Endodermal cell (in vitro differentiated cells): ENCODE measurements around the gene RTEL1. TPM values are rescaled to one million over a fixed set of nuclear protein-coding genes. Genes with fewer than 3 reads are reported as not detected.

ENCODE experiments used
- DNase-seq: peaks from one replicate; pipeline ENCODE4 v3.0.0-alpha.2; 2017
- H3K27ac ChIP-seq: 2 replicates; pipeline ENCODE4 v1.5.1; 2013; ENCODE audit warnings: mild to moderate bottlenecking, low read depth, low read length, moderate library complexity
- H3K27me3 ChIP-seq: 2 replicates; pipeline ENCODE4 v1.6.1; 2013; ENCODE audit warnings: mild to moderate bottlenecking, low read length, moderate library complexity; ENCODE audit not compliant: insufficient read depth, control insufficient read depth, poor library complexity, severe bottlenecking
- H3K36me3 ChIP-seq: 2 replicates; pipeline ENCODE4 v1.7.0; 2013; ENCODE audit warnings: mild to moderate bottlenecking, low read length, moderate library complexity; ENCODE audit not compliant: control insufficient read depth, insufficient read depth
- H3K4me1 ChIP-seq: one replicate; pipeline ENCODE4 v1.7.0; 2013; ENCODE audit warnings: low read length; ENCODE audit not compliant: control insufficient read depth, insufficient read depth
- H3K4me3 ChIP-seq: 2 replicates; pipeline ENCODE4 v1.5.1; 2013; ENCODE audit warnings: mild to moderate bottlenecking, low read length, moderate library complexity
- H3K9ac ChIP-seq: 2 replicates; pipeline ENCODE4 v1.6.1; 2013; ENCODE audit warnings: mild to moderate bottlenecking, low read length, moderate library complexity; ENCODE audit not compliant: poor library complexity, severe bottlenecking; ENCODE audit errors: extremely low read depth
- H3K9me3 ChIP-seq: 2 replicates; pipeline ENCODE4 v1.6.1; 2013; ENCODE audit warnings: mild to moderate bottlenecking, low read length, moderate library complexity; ENCODE audit not compliant: control insufficient read depth
- H3K27ac Mint-ChIP-seq: 2 replicates; pipeline ENCODE4 v1.8.0; 2020; ENCODE audit warnings: mixed read lengths
- H3K27me3 Mint-ChIP-seq: 2 replicates; pipeline ENCODE4 v1.8.0; 2021; ENCODE audit warnings: mild to moderate bottlenecking, mixed read lengths; ENCODE audit not compliant: insufficient read depth
- H3K36me3 Mint-ChIP-seq: 2 replicates; pipeline ENCODE4 v1.8.0; 2020; ENCODE audit warnings: low read depth, mixed read lengths
- H3K4me1 Mint-ChIP-seq: 2 replicates; pipeline ENCODE4 v1.8.0; 2020; ENCODE audit warnings: mixed read lengths
- H3K4me3 Mint-ChIP-seq: 2 replicates; pipeline ENCODE4 v1.8.0; 2020; ENCODE audit warnings: mild to moderate bottlenecking, moderate library complexity, mixed read lengths
- H3K9me3 Mint-ChIP-seq: 2 replicates; pipeline ENCODE4 v1.8.0; 2020; ENCODE audit warnings: mild to moderate bottlenecking, mixed read lengths
- CTCF ChIP-seq: fragments of 200-600 bp; sonication (generic); conservative IDR thresholded peaks from 2 replicates; pipeline ENCODE4 v1.5.0; 2021; ENCODE audit warnings: antibody characterized with exemption, mild to moderate bottlenecking
- WGBS, 2 experiments: methylation state at CpG; one replicate each; pipeline versions ENCODE4 v1.1.5 to v1.1.7; 2013; ENCODE audit warnings: missing lambda C conversion rate in 2 of 2, mixed read lengths in 1 of 2; ENCODE audit not compliant: insufficient coverage in 1 of 2, insufficient read length in 1 of 2; 5-methylcytosine and 5-hydroxymethylcytosine counted together
- total RNA-seq, 2 donors: library from RNA; stranded (reverse); fragmentation: NEBNext Ultra II Directional in 1 of 2; extraction: Animal tissue kit (Norgen Biotek cat#: 25700) in 1 of 2; gene quantifications; 2 replicates in 1 of 2; 3 replicates in 1 of 2; pipeline ENCODE4 v1.2.1, GENCODE V29; 2021

RTEL1 gene
- total RNA-seq, 2 donors from 2014 or later, result 33.9 to 36.7 TPM

GRCh38 chr20:63701329-63702035 is 43.4 kb downstream of the RTEL1 start:
- H3K4me1 Mint-ChIP-seq, result peaks cover under 1% of the 10 kb centered on the region
- no peak for TF ChIP-seq CTCF
- DNase-seq, result no peak
- H3K27ac ChIP-seq, result no peak overlapping the region
- no peaks in the 10 kb centered on the region for H3K27me3 Mint-ChIP-seq
- no peaks in the 10 kb centered on the region for H3K27me3 ChIP-seq
- WGBS, 2 experiments, result 89 to 94% methylated on average over 7 to 12 of the region's 14 CpGs
- H3K9ac ChIP-seq, result no peak overlapping the region
- H3K36me3 Mint-ChIP-seq, result peaks cover 20% of the 10 kb centered on the region
- H3K9me3 ChIP-seq, result no peaks in the 10 kb centered on the region
- H3K4me1 ChIP-seq, result peaks cover 2% of the 10 kb centered on the region
- no peaks in the 10 kb centered on the region for H3K9me3 Mint-ChIP-seq
- no peak overlapping the region for H3K4me3 ChIP-seq
- H3K4me3 Mint-ChIP-seq, result no peak overlapping the region
- H3K36me3 ChIP-seq, result peaks cover 23% of the 10 kb centered on the region
- no peak overlapping the region for H3K27ac Mint-ChIP-seq

- H3K27me3 ChIP-seq, result no peaks in the 10 kb centered on the region
- Mint-ChIP-seq H3K27me3 (no peaks in the 10 kb centered on the region), H3K4me3 (no peak overlapping the region), H3K27ac (no peak overlapping the region), H3K9me3 (no peaks in the 10 kb centered on the region), H3K36me3 (peaks cover 25% of the 10 kb centered on the region), H3K4me1 (peaks cover 5% of the 10 kb centered on the region)
- H3K36me3 ChIP-seq, result peaks cover 24% of the 10 kb centered on the region
- no peak for TF ChIP-seq CTCF
- no peak overlapping the region for H3K27ac ChIP-seq
- DNase-seq, result no peak
- H3K4me1 ChIP-seq, result peaks cover 5% of the 10 kb centered on the region
- H3K9me3 ChIP-seq, result no peaks in the 10 kb centered on the region
- no peak overlapping the region for H3K4me3 ChIP-seq
- 95 to 96% methylated on average over 14 to 16 of the region's 16 CpGs for WGBS, 2 experiments
- no peak overlapping the region for H3K9ac ChIP-seq
Measured at GRCh38 chr20:63702036-63702665, 44.0 kb downstream of the RTEL1 start.

GRCh38 chr20:63702751-63703470 is 44.8 kb downstream of the RTEL1 start:
- WGBS, 2 experiments, result 85 to 87% methylated on average over 12 to 13 of the region's 13 CpGs
- no peak overlapping the region for H3K27ac ChIP-seq
- peaks cover 24% of the 10 kb centered on the region for H3K36me3 ChIP-seq
- Mint-ChIP-seq H3K4me1 (peaks cover 5% of the 10 kb centered on the region), H3K27me3 (no peaks in the 10 kb centered on the region), H3K27ac (no peak overlapping the region), H3K36me3 (peaks cover 25% of the 10 kb centered on the region), H3K4me3 (no peak overlapping the region), H3K9me3 (no peaks in the 10 kb centered on the region)
- peaks cover 5% of the 10 kb centered on the region for H3K4me1 ChIP-seq
- H3K9me3 ChIP-seq, result no peaks in the 10 kb centered on the region
- DNase-seq, result no peak
- H3K4me3 ChIP-seq, result no peak overlapping the region
- no peak for TF ChIP-seq CTCF
- H3K27me3 ChIP-seq, result no peaks in the 10 kb centered on the region
- no peak overlapping the region for H3K9ac ChIP-seq
